NCI-H82 treated with DMSO at 0.1 percent for 48 hours (cell line): Measurements from ENCODE around the gene ANK3.
"Not testable (repeated sequence)": the region's sequence is repeated elsewhere in the genome, so short reads cannot be mapped to it uniquely, and the experiment has no call there.

ENCODE experiments used
- DNase-seq: peaks from one replicate; lab custom pipeline; 2025; ENCODE audit not compliant: unreplicated experiment; lab: John Stamatoyannopoulos, UW

Gene ANK3

GRCh38 chr10:60042262-60042661 lies 347.4 kb downstream of the ANK3 start:
- no peak for DNase-seq

DNA sequence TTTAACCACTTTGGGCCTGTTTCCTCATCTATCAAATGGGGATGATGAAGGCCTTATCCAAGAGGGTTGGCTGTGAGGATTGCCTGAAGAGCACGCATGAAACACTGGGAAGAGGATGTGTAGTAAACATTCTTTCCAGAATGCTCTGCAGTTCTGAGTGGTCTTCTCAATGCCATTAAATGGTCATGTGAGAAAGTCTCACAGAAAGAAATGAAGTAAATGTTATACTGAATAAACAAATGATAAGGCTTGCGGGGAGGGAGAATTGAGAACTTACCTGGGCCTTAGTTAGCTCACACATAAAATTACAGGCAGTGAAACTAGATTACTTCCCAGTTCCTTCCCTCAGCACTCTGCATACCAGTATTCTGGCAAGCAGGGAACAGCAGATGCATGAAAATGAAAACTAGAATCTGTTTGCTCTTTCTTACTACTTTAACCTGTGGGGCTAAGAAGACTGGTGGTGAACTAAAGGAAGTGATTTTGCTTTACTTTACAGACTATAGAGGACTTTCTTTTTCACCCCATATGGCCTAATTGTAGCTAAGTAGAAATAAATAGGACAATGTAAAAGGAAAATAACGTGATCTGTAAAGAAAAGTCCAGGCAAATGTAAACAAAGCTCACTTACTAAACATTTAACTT lies 348.1 kb downstream of the ANK3 start:
- DNase-seq: no peak

GRCh38 chr10:60040014-60040662 lies 349.5 kb downstream of the ANK3 start:
- DNase-seq: no peak

- DNase-seq: no peak
Measured at GRCh38 chr10:60035984-60036383, 353.7 kb downstream of the ANK3 start.

- not testable (repeated sequence) for DNase-seq
Measured at GRCh38 chr10:60035375-60035774, 354.3 kb downstream of the ANK3 start.

- peak; percentile 20 for DNase-seq
Measured at GRCh38 chr10:60032723-60033122, 357.0 kb downstream of the ANK3 start.

GRCh38 chr10:60031664-60032063 lies 358.0 kb downstream of the ANK3 start:
- no peak for DNase-seq

- DNase-seq: no peak
Measured at GRCh38 chr10:60031183-60031582, 358.5 kb downstream of the ANK3 start.

DNA sequence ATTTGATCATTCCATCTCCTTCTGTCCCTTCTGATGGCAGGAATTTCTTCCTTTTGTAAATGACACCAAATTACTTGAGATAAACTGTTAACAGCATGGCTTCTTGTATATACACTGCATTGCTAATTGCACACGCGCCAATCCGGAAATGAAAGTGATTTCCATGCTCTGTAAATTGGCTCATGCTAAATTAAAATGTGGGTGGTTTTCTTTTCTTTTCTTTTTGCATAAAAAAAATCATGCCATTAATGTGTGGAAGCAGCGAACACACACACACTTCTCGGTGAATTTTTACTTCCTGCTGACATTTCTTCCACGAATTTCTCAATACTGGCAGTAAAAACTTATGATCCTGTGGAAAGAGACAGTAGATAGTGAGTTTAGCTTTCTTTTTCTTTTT lies 360.2 kb downstream of the ANK3 start:
- DNase-seq: no peak

GRCh38 chr10:60028081-60028480 lies 361.6 kb downstream of the ANK3 start:
- DNase-seq: no peak

DNA sequence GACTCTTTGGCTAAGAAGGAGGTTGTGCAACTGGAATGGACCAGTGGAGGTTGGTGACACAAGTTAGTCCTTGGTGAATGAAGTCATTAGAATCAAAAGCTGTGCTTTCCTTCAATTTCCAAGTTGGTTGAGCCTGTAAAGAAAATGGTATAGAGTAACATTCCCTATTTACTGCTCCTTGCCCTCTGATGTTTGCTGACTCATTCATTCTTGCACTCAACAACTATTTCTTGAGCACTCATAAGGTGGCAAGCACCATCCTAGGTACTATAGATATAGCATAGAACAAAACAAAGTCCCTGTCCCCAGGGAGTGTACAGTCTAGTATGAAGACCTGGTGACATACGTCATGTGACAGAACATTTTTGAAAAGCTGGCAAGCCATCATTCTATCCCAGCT lies 364.4 kb downstream of the ANK3 start:
- no peak for DNase-seq

DNA sequence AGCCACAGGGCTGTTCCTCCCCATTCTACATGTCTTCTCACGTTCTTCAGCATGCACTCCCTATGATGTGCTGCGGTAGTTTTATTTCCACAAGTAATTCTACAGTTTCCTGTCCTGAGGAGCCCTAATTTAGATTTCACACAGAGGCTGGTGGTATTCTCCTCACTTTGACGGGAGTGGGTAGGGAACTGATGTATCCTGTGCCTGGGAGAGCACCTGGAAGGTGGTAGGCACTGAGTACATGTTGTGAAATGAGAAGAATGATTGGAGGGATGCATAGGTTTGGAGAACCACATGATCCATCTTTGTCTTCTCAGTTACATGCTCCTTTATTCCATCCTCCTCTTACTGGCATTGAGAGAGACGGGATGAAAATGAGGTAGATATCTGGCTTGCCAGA lies 365.2 kb downstream of the ANK3 start:
- no peak for DNase-seq

- DNase-seq: no peak
Measured at GRCh38 chr10:60023155-60023877, 366.4 kb downstream of the ANK3 start.

DNA sequence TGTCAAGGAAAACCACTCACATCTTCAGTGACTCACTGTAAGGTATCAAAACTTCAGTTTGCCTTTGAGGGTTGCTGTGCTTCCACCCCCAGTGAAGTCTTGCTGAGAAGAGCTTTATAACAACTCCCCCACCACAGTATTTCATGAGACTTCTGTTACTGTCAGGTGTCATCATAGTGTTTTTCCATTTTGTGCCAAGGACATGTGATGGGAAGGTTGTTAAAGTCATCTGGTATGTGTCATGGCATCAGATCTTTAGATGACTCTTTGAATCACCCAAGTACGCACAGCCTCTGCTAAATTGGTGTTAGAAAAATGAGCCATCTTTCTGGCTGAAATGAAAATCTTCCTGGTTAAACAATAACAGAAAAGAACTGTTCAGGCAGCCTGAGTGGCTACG lies 368.3 kb downstream of the ANK3 start:
- DNase-seq: no peak

DNA sequence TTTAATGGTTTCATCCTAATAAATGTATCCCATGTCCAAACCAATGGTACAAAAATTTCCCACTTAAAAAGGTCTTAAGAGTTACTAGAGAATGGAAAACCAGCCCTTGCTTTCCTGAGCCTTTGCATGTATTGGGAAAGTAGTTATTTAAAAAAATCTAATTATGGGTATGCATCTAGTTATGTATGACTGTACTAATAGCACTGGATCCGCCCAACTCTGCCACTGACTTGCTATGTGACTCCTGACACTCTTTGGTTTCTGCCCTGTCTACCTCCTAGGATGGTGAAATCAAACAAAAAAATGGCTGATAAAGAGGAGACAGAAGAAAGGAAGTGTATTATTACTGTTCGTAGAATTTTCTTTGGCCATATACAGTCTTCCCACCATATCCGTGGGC lies 372.9 kb downstream of the ANK3 start:
- no peak for DNase-seq

GRCh38 chr10:60009710-60010383 lies 379.8 kb downstream of the ANK3 start:
- no peak for DNase-seq

DNA sequence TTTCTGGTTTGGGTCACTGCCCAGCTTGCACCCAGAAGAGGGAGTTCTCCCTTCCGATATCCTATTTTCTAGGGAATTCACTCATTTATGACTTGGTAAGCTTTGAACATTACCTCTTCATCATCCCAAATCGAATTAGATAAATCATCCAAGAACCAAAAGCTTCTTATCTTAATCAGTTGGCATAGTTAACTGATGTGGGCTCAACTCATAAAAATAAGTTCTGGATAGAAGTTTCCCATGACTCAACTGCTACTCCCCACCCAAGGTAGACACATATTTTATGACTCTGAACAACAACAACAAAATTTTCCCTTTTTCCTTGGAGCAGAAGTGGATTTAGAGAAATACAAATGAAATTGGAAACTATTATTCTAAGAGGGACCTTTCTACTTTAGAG lies 380.4 kb downstream of the ANK3 start:
- DNase-seq: no peak

GRCh38 chr10:60008816-60009215 lies 380.9 kb downstream of the ANK3 start:
- DNase-seq: no peak

DNA sequence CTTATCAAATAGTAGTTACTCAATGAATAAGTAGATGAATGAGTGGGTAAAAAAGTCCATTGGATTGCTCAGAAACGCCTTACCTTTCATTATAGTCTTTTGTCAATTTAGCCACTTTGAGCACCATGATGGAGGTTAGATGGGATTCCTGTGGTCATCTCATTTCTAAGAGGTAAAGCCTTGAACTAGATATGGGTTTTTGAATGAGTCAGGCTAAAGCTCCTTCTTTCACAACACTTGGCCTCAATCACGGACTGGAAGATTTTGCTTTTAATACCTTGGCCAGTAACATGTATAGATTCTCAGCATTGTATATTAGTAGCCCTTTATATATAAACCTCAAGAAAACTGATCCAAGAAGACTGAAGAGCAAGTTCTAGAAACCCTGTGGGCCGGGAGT lies 383.6 kb downstream of the ANK3 start:
- no peak for DNase-seq

- peak; percentile 78 for DNase-seq
Measured at GRCh38 chr10:60003651-60004523, 385.8 kb downstream of the ANK3 start.

DNA sequence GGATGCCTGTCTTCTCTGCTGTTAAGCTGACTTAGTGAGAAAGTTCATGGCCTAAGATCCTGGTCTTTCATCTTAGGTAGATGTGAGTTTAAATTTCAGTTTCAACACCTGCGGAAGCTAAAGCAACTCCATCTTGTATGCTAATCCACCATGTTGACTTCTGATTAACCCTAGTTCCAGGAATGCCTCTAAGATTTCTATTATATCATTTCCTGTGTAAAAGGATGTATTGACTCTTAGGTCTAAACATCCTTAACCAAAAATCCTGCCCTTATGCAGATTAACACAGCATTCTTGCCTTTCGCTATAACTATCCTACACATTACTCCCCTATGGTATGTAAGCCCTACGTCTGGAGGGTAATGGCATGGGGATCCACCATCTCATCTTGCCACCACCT lies 388.9 kb downstream of the ANK3 start:
- no peak for DNase-seq
